GOT3 (cell line): Measurements from ENCODE around the gene ALAD.
"Not testable (repeated sequence)": the region's sequence is repeated elsewhere in the genome, so short reads cannot be mapped to it uniquely, and the experiment has no call there.

Experiments used
- DNase-seq: peaks from one replicate; lab custom pipeline; 2025; ENCODE audit warnings: mixed read lengths; lab: John Stamatoyannopoulos, UW

ALAD gene

DNA sequence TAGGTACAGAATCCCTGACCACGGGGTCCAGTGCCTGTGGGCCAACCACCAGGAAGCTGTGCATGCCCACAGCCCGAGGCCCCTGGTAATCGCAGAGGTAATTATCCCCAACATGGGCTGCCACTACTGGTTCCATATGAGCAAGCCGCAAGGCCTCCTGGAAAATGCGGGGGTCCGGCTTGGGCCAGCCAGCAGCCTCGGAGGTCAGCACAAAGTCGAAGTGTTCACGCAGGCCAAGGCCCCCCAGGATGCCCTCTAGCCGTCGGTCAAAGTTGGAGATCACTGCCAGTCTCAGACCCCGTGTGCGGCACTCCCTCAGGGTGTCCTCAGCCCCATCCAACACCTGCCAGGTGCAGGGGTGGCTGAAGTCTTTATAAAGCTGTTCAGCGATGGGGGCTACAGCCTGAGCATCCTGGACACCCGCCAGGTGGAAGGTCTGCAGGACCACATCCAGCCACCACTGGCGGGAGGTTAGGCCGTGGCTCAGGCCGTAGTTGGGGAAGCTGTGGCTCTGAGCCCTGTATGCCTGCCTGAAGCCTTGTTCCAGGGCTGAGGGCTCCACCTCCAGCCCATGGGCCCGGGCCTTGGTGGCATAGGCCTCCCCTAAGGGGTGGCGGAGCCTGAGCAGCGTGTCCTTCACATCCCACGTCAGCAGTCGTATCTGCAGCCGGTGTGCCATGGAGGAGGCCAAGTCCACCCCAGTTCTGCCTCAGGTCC lies 27.2 kb downstream of the ALAD start:
- no peak for DNase-seq

DNA sequence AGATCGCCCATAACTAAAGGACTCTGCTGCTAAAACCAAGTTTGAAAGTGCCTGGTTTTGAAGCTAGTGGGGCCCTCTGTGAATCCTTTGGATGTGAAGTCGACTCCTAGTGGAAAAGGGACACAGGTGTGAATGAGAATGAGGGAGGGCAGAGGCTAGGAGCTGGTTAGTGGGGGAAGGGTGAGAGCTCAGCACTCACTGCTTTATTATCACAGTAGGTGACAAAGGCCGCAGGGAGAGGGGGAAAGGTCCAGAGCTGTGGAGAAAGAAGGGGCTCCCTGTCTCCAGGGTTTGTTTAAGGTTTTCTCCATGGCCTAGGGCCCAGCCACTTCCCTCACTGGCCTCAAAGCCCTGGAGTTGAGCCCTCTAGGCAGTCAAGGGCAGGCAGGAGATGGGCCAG lies 27.8 kb downstream of the ALAD start:
- no peak for DNase-seq

DNA sequence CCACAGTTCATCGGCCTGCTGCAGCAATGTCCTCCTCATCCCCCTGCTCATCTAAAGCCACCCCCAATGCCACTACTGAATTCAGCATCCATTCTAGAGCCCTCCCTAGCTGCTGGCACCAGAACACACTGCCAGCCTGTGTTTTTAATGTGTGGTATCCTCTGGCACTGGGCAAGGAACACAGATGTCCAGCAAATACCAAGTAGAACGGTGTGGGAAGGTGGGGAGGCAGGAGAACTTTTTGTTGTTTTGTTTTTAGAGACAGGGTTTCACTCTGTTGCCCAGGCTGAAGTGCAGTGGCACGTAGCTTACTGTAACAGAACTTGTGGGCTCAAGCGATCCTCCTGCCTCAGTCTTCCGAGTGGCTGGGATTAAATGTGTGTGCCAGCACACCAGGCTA lies 29.0 kb downstream of the ALAD start:
- DNase-seq: no peak

GRCh38 chr9:113370806-113371325 lies 30.2 kb downstream of the ALAD start:
- no peak for DNase-seq

DNA sequence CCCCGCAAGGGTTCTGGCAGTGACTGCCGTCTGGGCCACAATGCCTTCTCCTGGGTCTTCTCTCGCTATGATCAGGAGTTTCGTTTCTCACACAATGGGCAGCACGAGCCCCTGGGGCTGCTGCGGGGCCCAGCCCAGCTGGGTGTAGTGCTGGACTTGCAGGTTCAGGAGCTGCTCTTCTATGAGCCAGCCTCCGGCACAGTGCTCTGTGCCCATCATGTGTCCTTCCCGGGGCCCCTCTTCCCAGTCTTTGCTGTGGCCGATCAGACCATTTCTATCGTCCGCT lies 31.3 kb downstream of the ALAD start:
- no peak for DNase-seq

- DNase-seq: no peak
Measured at GRCh38 chr9:113368982-113369854, 31.9 kb downstream of the ALAD start.

DNA sequence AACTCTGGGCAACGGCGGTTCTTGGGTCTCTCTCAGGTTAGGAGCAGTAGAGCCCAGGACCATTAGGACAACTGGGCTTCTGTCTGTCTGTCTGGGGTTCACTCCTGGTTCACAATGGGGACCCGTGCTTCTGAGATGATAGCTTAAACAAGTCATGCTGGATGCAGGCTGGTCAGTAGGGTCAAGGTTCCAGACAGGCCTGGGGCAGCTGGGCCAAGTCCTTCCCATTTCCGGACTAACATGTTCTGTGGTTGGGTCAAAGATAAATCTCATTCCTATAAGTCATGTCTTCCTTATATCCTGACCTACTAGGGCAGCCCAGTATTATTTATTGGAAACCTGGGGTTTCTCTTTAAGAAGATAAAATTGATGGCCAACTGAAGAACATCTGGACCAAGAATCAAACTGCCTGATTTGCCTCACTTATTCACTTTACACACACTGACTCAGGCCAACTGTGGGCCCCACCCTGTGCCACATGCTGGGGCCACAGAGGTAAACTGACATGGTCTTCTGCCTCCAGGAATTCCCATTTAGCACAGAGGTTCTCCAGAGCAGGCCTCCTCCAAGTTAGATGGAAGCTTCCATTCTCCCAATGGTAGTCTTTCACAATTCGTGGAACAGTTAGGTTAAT lies 32.6 kb downstream of the ALAD start:
- DNase-seq: no peak

DNA sequence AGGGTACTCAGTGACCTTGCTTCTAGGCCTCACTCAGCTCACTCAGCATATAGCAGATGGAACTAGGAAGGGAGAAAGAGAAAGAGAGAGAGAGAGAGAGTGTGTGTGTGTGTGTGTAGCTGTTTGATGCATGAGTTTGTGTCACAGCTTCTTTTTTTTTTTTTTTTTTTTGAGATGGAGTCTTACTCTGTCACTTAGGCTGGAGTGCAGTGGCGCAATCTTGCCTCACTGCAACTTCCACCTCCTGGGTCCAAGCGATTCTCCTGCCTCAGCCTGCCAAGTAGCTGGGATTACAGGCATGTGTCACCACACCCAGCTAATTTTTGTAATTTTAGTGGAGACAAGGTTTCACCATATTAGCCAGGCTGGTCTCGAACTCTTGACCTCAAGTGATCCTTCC lies 35.4 kb downstream of the ALAD start:
- DNase-seq: not testable (repeated sequence)

DNA sequence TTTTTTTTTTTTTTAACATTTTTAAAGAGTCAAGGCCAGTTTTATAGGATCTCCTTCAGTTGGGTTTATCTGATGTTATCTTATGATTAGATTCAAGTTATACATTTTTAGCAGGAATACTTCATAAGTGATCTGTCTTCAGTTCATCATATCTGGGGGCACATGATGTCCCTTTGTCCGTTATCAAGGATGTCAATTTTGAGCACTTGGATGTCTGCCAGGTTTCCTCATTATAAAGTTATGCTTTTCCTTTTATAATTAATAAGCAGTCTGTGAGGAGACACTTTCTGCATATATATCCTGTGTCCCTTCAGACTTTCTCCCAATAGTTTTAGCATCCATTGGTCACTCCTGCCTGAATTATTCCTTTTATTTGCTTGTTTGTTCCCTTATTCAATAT lies 36.1 kb downstream of the ALAD start:
- no peak for DNase-seq

DNA sequence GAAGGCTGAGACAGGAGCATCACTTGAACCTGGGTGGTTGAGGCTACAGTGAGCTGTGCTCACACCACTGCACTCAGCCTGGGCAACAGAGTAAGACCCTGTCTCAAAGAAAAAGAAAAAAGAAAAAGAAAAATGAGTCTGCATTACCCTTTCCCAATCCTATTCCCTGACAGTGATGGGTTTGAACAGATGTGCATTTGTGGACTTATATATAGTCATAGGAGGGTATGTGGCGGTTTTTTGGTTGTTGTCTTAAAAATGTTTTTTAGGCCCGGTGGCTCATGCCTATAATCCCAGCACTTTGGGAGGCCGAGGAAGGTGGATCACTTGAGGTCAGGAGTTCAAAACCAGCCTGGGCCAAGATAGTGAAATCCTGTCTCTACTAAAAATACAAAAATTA lies 37.7 kb downstream of the ALAD start:
- no peak for DNase-seq

- no peak for DNase-seq
Measured at GRCh38 chr9:113361304-113362018, 39.6 kb downstream of the ALAD start.

GRCh38 chr9:113360242-113360842 lies 40.7 kb downstream of the ALAD start:
- DNase-seq: no peak

DNA sequence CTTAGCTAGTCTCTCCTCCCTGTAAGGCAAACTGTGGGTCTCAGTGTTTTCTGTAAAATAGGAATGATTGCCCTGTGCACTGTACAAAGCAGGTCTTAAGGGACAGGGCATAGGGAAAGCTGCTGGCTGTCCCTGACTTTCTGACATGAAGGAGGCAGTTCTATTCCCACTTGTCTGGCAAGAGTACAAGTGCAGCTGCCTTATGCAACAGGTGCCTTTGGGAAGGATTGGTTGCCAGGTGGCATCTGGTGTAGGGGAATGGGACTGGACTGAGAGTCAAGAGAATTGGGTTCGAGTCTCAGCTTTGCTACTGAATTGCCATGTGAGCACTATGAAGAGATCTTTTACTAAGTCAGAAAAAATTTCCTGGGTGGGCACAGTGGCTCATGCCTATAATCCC lies 41.7 kb downstream of the ALAD start:
- no peak for DNase-seq

DNA sequence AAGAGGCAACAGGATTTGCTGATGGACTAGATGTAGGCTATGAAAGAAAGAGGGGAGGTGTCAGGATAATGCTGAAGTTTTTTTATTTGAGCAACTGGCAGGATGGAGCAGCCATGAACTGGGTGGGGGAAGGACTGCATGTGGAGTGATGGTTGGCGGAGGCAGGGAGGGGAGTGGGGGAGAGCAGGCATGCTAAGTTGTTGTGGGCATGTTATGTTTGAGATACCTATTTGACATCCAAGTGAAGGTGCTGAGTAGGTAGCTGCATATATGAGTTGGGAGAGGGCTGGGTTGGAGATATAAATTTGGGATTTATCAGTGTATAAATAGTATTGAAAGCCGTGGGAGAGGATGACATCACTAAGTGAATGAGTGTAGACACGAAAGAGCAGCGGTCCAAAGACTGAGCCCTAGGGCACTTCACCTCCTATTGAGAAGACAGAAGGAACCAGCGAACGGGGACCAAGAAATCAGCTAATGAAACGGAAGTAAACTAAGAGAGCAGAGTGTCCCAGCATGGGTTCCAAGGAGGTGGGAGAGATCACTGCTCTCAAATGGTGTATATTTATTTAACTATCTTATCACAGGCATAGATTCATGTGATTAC lies 44.3 kb downstream of the ALAD start:
- no peak for DNase-seq

GRCh38 chr9:113355040-113355596 lies 46.0 kb downstream of the ALAD start:
- DNase-seq: no peak

DNA sequence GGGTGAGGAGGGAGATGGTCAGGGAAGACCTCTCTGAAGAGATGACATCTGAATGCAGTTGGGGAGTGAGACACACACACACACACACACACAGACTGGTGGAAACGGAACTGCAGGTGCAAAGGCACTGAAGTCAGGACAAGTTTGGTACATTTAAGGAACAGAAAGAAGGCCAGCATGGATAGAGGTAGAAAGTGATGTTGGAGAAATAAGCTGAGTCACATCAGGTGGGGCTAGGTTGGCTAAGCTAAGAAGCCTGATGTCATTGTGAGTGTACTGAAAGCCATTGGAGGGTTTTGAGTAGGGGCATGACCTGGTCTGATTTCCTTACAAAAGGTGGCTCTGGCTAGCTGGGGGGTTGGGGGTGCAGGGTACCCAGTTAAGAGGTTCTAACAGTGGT lies 48.7 kb downstream of the ALAD start:
- no peak for DNase-seq

DNA sequence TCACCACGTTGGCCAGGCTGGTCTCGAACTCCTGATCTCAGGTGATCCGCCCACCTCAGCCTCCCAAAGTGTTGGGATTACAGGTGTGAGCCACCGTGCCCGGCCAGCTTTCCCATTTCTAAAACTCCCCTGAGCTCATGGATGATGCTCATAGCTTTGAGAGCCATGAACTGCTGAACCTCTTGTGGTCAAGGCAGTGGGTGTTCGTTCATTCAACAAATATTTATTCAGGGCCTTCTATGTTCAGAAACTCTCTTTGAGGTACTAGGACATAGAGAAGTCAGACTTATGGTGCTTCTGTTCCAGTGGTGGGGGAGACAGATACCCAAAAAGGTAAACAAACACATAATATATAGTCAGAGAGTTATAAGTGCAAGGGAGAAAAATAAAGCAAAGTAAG lies 49.1 kb downstream of the ALAD start:
- no peak for DNase-seq

DNA sequence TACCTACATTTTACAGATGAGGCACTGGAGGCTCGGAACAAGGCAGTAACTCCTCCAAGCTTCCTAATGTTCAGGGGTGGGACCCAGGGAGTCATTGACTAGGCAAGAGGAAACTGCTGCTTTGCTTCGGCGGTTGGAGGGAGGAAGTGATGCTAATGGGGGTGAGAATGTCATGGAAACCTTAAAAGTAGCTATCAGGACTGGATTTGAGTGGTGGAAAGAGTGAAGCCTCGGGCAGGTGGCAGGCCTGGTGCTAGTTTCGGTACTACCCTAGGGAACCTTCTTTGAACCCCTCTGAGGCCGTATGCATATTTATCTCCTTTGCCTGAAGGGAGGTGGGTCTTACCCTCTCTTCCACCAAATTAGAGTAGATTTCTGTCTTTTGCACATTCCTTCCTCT lies 50.1 kb downstream of the ALAD start:
- DNase-seq: no peak

DNA sequence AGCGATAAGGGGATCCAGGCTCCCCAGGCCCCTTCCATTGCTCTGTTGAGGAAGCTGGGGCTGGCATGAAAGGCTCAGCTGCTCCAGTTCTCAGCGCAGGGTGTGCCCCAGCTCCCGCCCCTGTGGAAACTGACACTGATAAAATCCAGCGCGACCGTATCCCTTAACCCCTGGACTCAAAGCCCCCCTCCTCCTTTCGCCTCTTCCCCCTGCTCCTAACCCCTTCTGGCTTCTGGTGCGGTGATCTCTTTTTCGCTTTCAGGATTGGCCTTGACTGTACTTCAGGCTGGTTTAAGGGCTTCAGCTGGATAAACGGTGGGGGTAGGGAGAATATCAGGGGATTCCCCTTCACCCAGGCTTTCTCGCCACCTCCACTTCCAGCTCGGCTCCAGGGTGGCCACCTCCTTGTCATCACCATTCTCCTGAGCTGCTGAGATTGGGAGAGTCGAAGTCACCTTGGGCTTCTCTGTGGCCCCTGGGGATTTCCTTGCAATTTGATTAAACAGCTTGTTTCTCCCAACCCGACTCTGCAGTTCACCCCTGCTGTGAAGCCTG lies 50.9 kb downstream of the ALAD start:
- no peak for DNase-seq

GRCh38 chr9:113349445-113350094 lies 51.5 kb downstream of the ALAD start, which contains the start of gene BSPRY:
TSS of gene BSPRY (plus strand) at chr9:113349541. CDS start at chr9:113349580, 39 bp downstream.
- DNase-seq: no peak
